Activated T-cell treated with anti-CD3 and anti-CD28 coated beads, Interleukin-2, amount 50 U/mL, for 1 hour (primary cell): ENCODE measurements around the gene ZSCAN20.
"Not testable (repeated sequence)": the region's sequence is repeated elsewhere in the genome, so short reads cannot be mapped to it uniquely, and the experiment has no call there.

ENCODE experiments used
- DNase-seq: peaks from one replicate; pipeline ENCODE4 v3.0.0-alpha.2; 2020

The ZSCAN20 gene

GRCh38 chr1:33497410-33497809 is 25.0 kb downstream of the ZSCAN20 start:
- no peak for DNase-seq

- DNase-seq = no peak
Measured at GRCh38 chr1:33500547-33500946, 28.1 kb downstream of the ZSCAN20 start.

GRCh38 chr1:33501309-33501708 is 28.9 kb downstream of the ZSCAN20 start:
- DNase-seq = no peak

GRCh38 chr1:33501774-33502173 is 29.3 kb downstream of the ZSCAN20 start:
- no peak for DNase-seq

GRCh38 chr1:33502726-33503125 is 30.3 kb downstream of the ZSCAN20 start:
- DNase-seq = no peak

- no peak for DNase-seq
Measured at GRCh38 chr1:33503506-33503905, 31.1 kb downstream of the ZSCAN20 start.

GRCh38 chr1:33507661-33508060 is 35.2 kb downstream of the ZSCAN20 start:
- DNase-seq = no peak

GRCh38 chr1:33508151-33508550 is 35.7 kb downstream of the ZSCAN20 start:
- DNase-seq = no peak

- not testable (repeated sequence) for DNase-seq
Measured at GRCh38 chr1:33509276-33509675, 36.8 kb downstream of the ZSCAN20 start.

DNA sequence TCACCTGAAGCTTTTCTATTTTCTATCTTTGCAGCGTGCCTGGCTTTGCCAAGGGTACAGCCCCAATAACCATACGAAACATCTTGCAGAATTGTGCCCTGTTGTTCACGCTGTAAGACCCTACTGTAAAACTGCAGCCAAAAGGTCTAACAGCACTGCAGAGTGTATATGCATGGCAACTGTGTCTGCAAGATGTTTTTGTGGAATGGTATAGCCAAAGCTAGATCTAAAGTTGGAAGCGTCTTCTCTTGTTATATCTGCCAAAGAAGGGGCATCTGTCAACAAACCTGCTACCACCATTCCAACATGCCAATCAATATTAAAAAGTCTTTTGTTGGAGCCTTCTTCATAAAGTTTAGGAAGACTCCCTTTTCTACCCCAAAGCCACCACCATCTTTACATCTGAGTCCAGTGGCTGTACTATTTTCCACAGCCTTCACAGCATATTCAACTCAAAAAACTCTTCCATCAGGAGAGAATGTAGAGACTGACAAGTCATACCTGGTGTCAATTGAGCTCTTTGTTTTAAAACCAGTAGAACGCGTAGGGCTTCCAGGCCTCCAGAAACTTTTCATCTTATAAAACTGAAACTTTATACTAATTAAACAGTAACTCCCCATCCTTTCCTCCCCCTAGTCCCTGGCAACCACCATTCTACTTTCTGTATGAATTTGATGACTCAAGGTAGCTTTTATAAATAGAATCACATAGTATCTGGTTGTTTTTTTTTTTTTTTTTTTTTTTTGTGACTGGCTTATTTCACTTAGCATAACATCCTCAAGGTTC is 40.0 kb downstream of the ZSCAN20 start:
- no peak for DNase-seq

GRCh38 chr1:33515112-33515511 is 42.7 kb downstream of the ZSCAN20 start:
- no peak for DNase-seq

DNA sequence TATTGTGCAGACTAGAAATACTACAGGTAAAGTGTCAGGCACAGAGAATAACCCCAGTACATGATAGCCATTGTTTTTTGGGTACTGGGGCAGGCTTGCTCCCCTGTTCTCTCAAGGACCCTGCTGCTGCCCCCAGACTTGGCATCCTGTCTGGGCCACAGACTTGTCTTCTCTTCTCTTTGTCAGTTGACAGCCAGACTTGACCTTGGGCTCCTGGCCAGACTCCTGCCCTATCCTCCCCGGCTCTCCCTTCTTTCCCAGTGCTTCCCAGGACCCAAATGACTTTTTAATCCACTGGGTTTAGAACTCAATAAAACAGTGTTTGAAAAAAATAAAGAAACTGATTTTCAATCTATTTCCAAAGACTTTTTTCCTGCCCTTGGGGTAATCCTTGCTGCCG is 43.2 kb downstream of the ZSCAN20 start:
- DNase-seq = no peak

GRCh38 chr1:33516428-33516827 is 44.0 kb downstream of the ZSCAN20 start:
- DNase-seq = no peak

DNA sequence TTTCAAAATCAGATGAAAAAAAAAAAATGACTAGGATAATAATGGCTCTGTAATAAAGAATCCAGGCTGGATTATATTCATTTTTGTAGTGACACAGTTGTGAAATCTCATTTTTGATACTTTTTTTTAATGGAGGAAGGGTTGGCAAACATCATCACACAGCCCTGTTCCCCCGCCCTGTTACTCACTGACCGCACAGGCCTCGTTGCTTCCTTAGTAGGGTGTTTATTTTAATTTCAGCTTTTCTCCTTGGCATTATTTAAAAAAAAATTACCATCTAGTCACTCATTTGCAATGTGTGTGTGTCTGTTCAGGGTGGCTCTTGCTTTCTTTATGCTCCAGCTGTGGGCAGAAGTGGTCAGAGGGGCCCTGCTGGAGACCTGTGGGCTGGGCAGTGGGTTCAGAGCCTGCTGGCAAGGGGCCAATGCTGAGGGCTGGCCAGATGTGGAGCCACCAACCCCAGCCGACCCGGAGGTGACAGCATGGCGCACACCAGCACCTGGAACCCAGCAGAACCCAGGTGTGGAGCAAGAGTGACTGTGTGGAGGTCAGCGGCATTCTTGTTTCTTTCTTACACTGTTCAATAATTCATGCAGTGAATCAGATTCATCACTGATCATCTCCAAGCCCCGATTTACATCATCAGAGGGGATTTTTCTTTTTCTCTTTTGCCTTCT is 44.6 kb downstream of the ZSCAN20 start:
- DNase-seq = no peak

GRCh38 chr1:33517596-33518250 is 45.3 kb downstream of the ZSCAN20 start:
- DNase-seq = no peak

- no peak for DNase-seq
Measured at GRCh38 chr1:33519240-33519884, 46.9 kb downstream of the ZSCAN20 start.

DNA sequence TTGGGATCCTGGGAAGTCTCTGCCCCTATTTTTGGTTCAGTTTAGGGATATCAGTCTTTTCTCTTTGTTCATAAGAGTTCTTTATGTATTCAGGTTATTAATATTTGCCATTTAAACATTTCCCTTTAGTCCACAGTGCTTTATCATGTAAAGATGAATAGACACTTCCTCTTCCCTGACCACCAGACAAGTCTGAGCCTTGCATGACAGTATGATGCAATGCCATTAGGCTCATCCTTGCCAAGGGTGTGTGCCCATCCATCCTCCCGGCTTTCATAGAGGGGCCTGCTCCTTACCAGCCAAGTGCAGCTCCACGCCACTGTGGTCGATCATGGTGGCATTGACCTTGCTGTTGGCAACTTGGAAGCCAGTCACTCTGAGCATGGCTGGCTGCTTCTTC is 52.1 kb downstream of the ZSCAN20 start:
- DNase-seq = no peak

DNA sequence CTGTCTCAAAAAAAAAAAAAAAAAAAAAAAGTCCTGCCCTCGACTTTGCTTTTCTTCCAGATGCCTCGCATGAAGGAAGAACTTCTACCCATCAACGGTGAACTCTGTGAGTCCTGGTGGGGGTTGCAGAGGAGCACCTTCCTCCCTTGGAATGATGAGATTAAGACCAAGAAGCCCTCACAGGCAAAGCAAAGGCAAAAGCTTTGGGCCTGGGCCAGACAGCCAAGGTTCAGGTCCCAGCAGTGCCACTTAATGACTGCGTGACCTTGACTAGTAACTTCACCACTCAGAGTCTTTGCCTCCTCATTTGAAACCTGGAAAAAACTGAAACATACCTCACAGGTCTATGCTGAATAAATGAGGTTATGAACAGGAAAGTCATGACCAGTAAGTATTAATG is 55.5 kb downstream of the ZSCAN20 start:
- DNase-seq = no peak

- DNase-seq = no peak
Measured at GRCh38 chr1:33529957-33530356, 57.5 kb downstream of the ZSCAN20 start.

DNA sequence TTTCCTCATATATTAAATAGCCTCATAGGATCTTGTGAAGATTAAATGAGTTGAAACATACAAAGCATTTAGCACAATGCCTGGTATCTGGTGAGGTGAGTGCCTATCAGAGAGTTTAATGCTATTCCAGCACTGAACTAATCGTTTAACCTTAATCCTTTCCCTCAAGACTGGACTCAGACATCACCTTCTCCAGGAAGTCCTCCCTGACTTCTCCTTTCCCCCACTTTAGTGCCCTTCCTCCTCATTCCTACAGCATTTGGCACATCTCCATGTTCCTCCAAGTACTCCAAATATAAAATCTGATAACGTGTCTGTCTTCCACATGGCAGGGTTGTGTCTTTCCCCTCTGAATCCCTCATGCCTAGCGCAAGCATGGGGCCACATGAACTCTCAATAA is 59.8 kb downstream of the ZSCAN20 start:
- no peak for DNase-seq

DNA sequence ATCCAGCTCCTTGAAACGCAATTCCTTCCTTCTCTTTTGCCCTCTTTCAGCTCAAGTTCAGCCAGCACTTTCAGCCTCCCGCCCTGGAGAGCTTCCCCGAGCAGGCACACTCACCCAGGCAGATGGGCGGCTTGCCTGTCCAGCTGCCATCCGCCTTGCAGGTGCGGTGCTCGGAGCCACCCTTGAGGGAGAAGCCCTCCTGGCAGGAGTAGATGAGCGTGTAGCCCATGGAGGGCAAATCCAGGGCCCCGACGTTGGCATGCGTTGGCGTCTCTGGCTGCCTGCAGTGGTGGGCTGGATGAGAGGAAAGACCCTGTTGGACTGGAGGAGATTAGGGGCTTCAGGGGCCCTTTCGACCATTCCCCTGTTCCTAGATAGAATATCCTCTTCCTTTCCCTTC is 60.5 kb downstream of the ZSCAN20 start:
- DNase-seq = no peak

DNA sequence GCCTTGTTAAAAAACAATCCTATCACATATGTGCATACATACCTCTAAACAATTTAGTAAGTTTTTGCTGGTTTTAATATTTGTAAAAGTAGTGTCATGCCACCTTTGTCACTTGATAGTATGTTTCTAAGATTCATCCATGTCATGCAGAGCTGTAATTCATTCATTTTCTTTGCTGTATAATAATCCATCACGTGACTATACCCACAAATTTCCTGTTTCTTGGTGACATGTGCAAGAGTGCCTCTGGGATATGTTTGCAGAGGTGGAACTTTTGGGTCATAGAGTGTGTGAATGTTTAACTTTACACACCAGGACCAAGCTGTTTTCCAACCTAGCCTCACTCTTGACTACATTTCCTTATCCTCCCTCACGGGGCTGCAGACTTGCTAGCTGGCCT is 62.9 kb downstream of the ZSCAN20 start:
- no peak for DNase-seq

- no peak for DNase-seq
Measured at GRCh38 chr1:33537885-33538284, 65.4 kb downstream of the ZSCAN20 start.

- DNase-seq = no peak
Measured at GRCh38 chr1:33541966-33542365, 69.5 kb downstream of the ZSCAN20 start.
